ENCODE results near the gene PDE4D. TPM values are rescaled to one million over a fixed set of nuclear protein-coding genes. Genes with fewer than 3 reads are reported as not detected.

Gene PDE4D
- polyA plus RNA-seq, 3 donors, result 20.8 to 22.7 (median 21.8) TPM

DNA sequence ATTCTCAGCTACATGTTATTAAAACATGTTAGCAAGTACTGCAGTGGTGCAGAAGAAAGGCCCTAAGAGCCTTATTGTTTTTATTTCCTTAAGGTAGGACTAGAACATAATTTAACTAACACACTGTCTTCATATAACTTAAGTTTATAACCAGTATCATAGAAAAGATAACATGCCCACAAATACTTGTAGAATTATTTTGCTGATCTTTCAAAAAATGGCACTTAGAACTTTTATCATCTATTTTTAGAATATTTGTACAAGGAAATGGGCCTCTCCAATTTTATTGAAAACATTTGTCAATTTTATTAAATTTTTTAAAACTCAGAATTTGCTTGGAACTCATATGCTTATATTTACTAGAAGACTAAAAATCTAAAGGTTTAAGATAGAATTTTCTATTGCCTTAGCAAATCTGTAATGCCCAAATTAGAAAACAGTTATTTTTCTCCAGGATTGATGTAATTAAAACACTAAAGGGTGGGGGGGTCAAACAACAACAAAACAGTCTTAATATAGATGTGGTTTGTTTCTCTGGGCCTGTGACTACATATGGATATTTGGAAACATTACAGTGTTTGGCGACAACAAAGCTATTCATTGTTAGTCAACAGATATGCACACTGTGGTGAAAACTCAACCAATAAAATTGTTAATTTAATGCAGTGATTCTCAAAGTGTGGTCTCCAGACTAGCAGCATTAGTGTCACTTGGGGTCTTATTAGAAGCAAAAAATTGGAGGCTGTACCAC lies 360.4 kb downstream of the PDE4D start:
- DNase-seq (ENCODE audit: low read depth in 3 of 3, low spot score in 2 of 3), result no peak

DNA sequence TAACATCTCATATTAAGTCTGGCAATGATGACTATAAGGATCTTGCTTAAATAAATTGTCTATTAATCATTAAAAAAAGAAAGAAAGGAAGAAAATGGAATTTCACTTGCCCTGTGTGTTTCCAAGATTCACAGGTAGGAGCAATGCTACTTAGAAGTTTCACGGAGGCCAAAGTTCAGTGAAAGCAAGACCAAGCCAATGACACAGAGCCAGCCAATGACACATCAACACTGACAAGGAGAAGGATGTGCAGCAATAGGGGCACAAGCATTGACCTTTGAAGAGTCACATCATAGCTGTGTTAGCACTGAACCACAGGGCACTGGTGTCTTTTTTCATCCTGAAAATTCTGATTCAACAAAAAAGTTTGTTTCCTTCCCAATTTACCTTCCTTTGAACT lies 364.3 kb downstream of the PDE4D start:
- DNase-seq (ENCODE audit: low read depth in 3 of 3, low spot score in 2 of 3), result no peak

DNA sequence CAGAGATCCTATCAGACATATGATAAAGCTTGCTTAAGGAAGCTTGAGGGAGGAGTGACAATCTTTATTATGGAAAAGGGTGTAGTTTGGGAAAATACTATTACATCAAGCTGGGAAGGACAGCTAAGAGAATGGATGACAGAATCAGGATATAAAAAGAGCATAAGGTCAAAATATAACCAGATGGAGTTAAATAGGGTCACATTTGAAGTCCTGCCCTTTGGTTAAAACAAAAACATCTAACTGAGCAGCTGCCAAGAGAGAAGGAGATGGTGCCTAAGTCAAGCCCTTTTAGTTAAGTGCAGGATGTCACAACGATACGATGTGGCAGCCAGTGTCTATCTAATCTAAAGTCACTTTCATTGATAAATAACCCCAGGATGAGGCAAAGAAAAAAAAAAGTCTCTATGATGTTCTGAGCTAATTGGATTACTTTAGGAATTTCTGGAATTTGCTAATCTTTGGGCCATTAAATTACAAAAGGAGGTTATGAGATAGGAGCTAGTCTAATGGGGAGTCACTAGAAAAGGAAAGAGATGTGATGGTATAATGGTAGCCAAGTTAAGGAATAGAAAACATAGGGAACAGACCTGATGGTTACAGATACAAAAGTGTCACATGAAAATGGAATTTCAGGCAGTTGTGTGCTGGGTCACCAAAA lies 365.2 kb downstream of the PDE4D start:
- DNase-seq (ENCODE audit: low read depth in 3 of 3, low spot score in 2 of 3), result no peak

DNA sequence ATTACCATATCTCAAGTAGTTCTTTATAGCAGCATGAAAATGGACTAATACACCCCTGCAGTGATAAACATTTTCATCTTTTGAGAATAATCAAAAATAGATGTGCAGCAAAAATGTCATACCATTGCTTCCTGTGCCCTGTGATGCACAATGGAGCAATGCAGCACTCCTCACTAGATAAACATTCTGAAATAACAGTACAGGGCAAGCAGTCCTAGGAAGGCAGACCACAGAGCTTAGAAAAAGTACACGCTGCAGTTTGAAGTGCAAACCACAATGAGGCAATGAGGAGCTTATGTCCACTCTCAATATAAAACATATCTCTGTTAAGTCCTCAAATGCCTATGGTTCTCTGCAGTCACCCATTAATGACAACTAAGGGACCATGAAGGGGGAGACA lies 367.6 kb downstream of the PDE4D start:
- no peak for DNase-seq (ENCODE audit: low read depth in 3 of 3, low spot score in 2 of 3)

DNA sequence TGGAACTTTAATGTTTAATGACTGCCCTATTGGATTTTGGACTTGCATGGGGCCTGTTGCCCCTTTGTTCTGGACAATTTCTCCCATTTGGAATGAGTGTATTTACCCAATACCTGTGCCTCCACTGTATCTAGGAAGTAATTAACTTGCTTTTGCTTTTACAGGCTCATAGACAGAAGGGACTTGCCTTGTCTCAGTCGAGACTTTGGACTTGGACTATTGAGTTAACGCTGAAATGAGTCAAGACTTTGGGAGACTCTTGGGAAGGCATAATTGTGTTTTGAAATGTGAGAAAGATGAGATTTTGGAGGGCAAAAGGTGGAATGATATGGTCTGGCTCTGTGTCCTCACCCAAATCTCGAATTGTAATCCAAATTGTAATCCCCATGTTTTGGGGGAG lies 368.2 kb downstream of the PDE4D start:
- DNase-seq (ENCODE audit: low read depth in 3 of 3, low spot score in 2 of 3), result no peak

DNA sequence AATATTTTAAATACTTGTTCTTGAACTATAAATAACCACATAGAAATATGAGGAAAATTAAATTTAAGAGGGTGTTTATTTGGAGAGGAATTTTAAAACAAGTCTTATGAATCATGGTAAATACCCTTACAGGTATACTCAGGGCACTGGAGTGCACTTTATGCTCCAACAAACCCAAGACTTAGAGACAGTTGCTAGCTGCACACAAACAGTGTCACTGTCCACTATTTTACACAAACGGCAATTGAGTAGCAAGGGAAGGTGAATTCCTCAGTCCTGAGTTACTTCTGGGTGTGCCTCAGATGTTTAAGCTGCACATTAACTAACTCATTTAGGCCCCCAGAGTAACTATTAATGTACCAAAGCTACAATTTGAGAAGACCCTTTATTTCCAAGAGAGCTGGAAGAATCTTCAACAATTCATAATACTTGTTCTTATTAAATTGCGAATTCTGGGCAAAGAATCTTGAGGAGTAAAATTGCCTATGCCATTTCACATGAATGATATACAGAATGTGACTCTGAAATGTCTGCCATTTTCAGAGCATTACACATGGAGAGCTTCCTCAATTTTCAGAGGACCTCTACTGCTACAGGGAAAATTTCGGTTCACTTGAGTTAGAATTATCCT lies 371.2 kb downstream of the PDE4D start:
- DNase-seq (ENCODE audit: low read depth in 3 of 3, low spot score in 2 of 3), result no peak

DNA sequence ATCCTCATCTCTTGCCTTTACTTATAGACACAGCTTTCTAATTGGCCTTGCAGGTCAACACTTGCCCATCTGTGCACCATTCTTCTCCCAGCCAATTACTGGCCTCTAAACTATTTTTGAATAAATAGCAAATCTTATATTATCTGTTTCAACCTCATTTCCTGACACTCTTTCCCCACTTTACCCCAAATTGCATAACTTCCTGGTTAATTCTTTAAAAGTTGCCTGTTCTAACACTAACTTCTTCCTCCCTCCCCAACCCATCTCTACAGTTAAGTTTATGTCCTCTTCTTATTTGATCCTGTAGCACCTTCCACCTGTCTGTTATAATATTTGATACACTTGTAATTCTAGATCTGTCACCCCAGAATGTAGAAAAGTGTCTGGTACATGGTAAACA lies 372.1 kb downstream of the PDE4D start:
- no peak for DNase-seq (ENCODE audit: low read depth in 3 of 3, low spot score in 2 of 3)

DNA sequence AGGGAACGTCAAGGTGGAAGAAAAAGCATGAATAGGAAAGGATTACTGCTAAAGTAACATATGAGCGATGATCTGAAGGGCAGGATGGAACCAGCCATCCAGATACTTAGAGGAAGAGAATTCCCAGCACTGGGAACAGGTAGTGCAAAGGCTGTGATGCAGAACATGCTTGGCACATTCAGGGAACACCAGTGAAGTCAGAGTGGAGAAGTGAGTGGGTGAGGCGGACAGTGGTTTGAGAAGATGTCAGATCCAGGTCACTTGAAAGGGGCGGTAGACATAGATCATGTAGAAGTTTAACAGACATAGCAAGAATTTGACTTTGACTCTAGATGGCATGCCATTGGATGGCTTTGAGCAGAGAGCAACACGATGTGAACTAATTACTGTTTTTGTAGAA lies 374.2 kb downstream of the PDE4D start:
- no peak for DNase-seq (ENCODE audit: low read depth in 3 of 3, low spot score in 2 of 3)

DNA sequence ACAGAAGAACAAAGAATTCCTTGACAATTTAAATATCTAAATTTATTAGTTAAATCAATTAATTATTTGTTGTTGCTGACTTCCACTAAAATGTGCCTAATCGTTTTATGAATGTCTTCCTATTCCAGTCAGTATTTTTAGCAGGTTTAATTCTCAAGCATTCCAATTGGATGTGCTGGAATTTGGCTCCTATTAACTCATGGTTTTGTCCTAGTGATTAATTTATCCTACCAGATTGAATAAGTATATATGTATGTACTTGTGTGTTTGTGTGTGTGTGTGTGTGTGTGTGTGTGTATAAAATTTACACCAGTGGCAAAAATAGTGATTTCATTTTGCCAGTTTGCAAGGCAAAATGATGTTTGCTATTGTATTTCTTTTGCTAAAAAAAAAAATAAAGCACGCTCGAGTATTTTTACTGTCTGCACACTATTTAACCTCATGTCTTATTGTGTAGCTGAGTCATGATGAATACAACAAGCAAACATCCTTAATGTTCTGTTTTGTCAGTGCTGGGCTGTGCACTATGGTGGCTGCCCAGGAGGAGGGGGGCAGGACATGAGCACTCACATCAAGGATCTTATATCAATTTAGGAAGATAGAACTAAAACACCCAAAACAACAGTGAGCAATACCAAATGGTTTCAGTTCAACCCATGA lies 375.5 kb downstream of the PDE4D start:
- no peak for DNase-seq (ENCODE audit: low read depth in 3 of 3, low spot score in 2 of 3)

DNA sequence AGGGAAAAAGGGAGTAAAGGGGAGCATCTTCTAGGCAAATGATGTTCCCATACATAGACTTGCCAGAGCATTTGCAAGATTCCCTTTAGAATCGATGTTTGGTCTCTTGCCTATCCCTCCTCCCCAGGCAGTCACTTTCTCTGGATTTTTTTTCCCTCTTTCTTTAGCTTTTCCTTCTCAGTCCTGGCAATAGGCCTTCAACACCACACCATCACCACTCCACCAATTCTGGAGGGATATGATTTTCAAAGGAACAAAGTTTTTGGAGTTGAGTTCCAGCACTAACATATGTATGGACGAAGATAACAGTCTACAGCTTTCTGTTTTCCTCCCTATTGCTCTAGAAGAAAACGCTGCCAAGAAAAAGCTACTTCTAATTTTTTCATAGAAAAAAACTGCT lies 377.4 kb downstream of the PDE4D start:
- DNase-seq (ENCODE audit: low read depth in 3 of 3, low spot score in 2 of 3), result no peak

DNA sequence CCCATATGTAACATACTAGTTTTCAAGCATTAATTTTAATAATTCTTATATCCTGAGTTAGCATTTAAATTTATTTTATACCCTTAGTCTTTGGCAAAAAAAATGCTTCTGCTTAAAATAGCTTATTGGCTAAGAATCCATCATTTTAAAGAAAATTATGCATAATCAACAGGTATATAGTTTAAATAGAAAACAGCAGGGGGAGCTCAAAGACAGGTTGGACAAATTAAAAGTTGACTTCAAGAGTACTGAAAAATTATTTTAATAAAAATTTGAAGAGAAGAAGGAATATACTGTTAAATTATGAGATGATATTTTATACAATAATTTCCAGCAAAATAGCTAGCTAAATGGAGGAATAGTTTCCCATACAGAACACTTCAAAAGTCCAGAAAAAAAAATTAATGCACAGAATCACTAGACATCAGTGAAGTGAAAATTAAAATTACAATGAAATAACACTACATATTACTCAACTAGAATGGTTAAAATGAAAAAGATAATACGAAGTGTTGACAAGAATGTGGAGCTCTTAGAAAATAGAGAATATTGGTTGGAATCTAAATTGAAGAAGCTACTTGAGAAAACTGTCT lies 387.1 kb downstream of the PDE4D start:
- no peak for DNase-seq (ENCODE audit: low read depth in 3 of 3, low spot score in 2 of 3)

DNA sequence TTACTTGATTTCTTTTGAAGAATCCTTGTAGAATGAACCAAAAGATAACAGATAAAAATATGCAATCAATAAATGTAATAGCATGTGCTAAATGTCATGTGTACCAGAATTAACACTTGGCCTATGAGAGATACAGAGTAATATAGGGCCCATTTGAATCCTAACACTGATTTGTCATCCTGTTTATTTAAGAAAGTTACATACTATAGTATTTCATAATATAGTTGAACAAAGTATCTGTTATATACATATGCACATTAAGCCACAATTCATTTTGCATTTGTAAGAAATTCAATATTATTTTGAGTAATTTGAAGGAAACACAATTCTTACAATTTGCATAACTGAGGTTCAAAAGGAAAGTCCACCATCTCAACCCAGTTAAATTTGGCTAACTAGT lies 389.5 kb downstream of the PDE4D start:
- DNase-seq (ENCODE audit: low read depth in 3 of 3, low spot score in 2 of 3), result no peak

DNA sequence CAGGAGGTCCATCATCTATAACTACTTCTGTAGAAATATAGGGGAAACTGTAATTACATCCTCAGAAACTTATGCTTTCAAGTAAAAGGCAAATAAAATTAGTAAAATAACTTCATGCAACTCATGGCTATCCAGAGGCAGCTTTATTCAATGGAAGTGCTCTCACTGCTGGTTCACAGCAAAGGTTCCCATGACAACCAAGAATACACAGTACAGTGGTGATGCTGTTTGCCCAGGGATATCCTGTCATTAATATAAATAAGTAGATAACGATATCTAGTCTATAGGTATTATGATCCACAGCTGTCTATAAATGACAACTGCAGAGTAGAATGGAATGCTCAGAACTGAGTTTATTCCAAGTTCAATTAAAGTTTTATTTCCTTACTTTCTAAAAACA lies 390.3 kb downstream of the PDE4D start:
- DNase-seq (ENCODE audit: low read depth in 3 of 3, low spot score in 2 of 3), result no peak

DNA sequence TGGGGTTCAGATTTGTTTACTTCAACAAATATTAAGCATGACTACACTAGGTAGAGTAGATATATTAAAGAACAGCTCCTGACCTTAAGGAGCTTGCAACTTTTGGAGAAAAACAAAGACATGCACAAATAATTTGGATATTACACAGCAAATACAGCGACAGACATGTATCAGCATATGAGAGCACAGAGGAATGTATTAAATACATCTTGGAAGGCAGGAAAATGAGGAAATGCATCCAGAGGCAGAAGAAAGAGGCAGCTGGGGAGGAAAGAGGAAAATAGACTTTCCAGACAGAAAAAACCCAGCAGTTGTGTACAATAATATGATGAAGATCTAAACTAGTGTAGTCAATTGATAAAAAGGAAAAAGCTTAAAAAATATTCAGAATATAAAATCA lies 392.2 kb downstream of the PDE4D start:
- no peak for DNase-seq (ENCODE audit: low read depth in 3 of 3, low spot score in 2 of 3)

DNA sequence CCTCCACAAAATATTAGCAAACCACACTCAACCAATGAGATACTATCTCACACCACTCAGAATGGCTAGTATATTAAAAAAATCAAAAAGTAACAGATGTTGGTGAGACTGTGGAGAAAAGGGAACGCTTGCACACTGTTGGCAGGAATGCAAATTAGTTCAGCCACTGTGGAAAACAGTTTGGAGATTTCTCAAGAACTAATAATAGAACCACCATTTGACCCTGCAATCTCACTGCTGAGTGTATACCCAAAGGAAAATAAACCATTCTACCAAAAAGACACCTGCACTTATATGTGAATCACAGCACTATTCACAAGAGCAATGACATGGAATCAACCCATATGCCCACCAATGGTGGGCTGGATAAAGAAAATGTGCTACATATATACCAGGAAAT lies 393.5 kb downstream of the PDE4D start:
- no peak for DNase-seq (ENCODE audit: low read depth in 3 of 3, low spot score in 2 of 3)

DNA sequence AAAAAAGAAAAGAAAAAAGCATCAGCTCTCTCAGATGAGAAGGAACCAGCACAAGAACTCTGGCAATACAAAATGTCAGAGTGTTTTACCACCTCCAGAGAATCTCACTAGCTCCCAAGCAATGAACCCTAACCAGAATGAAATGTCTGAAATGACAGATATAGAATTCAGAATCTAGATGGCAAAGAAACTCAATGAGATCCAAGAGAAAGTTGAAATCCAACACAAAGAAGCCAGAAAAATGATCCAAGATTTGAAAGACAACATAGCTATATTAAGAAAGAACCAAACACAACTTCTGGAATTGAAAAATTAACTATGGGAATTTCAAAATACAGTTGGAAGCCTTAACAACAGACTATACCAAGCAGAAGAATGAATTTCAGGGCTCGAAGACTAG lies 396.3 kb downstream of the PDE4D start:
- DNase-seq (ENCODE audit: low read depth in 3 of 3, low spot score in 2 of 3), result no peak

DNA sequence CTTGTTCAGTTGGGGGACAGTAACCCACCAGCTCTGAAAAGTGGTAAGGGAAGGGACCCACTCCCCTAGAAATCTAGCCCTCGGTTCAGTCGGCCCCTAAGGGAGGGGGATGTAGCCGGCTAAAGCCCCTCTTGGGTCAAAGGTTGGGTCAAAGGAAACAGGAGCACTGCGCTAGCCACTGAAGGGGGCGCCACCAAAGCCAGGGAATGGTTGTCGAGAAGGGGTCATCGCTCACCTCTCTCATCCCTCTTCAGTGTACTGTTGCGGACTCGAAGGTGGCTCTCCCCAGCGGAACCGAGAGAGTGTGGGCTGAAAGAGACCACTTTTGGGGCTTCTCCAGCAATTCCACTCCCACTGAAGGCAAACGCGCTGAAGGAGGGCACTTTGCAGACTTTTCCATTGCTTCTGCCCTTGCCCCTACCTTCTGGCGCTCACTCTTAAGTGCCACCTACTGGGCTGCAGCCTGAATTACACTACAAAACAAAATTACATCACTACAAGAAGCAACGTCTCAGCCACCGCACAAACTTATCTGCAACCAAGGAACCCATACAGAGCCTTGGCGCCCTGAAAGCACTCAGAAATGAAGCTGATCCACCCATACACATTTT lies 396.9 kb downstream of the PDE4D start:
- no peak for DNase-seq (ENCODE audit: low read depth in 3 of 3, low spot score in 2 of 3)

DNA sequence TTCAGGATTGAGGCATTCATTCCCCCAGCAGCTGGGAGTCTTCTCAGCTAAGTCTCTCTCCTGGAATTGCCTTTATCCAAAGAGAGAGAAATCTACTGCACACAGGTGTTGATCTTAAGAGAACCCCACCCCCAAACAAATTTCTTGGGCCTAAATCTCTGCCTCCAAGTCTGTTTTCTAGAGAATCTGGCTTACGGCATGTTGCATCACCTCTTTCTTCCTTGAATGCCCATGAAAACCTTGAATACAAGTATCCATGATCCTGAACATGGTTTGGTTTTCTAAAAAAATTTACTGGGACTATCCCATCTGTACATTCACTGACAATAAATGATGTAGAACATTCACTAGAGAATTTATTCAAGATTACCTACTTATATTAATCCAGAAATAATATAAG lies 401.6 kb downstream of the PDE4D start:
- DNase-seq (ENCODE audit: low read depth in 3 of 3, low spot score in 2 of 3), result no peak

DNA sequence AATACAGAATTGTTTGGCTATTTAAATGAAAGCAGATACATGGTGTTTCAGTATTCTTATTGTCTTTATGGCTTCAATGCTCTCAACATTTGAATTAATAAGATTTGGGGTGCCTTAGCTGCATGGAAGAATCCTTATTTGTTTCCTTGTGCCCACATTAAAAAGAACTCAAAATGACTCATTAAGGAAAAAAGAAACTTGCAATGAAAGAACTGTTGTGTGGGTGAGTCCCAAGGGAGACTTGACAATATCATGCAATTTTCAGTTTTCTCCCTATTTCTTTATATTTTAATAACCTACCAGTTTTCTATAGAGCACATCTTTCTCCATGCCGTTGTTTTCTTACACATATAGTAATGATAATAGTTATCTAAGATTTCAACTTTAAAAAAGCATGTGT lies 404.0 kb downstream of the PDE4D start:
- no peak for DNase-seq (ENCODE audit: low read depth in 3 of 3, low spot score in 2 of 3)

DNA sequence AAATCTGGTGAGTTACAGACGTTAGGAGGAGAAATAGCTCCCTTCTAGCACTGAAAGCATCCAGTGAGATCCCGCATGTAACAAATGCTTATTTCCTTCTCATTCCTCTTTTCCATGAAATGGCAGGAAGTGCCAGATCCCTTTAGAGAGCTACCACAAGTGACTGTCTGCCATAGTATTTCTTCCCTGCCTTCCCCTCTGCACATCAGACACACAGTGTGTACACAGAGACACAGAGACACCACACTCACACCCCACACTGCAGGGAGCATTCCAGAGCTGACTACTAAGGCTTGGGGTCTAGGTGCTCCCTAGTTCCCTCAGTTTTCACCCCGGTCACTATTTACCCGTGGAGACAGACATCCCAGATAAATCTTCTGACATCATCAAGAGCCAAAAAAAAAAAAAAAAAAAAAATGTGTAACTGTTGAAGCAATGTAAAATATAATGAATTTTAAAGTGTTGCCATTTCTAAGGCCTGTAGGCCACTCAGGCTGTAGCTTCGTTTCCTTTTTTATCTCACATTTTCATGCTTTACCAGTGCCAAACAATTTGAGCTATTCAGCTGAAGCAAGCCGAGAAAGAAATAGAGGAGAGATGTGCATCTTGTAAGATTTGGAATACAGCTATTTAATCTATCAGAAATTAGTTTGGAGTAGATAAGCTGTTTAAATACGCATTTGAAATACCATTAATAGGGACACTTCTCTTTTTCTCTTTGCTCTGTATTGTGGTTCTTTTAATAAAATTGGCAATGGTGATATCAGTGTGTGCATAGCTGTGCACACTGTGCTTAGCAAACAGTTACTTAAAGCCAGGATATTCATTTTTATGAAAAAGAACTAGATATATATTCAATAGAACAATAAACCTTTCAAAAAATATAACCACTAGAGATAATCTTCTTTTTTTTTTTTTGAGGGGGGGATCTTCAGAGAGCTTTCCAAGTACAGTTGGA lies 405.5 kb downstream of the PDE4D start:
- no peak for DNase-seq (ENCODE audit: low read depth in 3 of 3, low spot score in 2 of 3)
